BE2C (cell line): Measurements from ENCODE around the gene TMEM116. TPM values are rescaled to one million over a fixed set of nuclear protein-coding genes. Genes with fewer than 3 reads are reported as not detected.
"Not testable (repeated sequence)": the region's sequence is repeated elsewhere in the genome, so short reads cannot be mapped to it uniquely, and the experiment has no call there.

Source experiments
- DNase-seq: peaks from one replicate; pipeline ENCODE4 v3.0.0-alpha.2; 2020
- H3K27me3 ChIP-seq: fragments of 250-450 bp; sonication (Bioruptor Pico); 2 replicates; pipeline ENCODE4 v1.5.1; 2020; ENCODE audit warnings: mild to moderate bottlenecking
- H3K36me3 ChIP-seq: fragments of 250-450 bp; sonication (Bioruptor Pico); 2 replicates; pipeline ENCODE4 v1.5.1; 2020; ENCODE audit warnings: mild to moderate bottlenecking
- H3K4me1 ChIP-seq: fragments of 250-450 bp; sonication (Bioruptor Pico); 2 replicates; pipeline ENCODE4 v1.5.1; 2020
- H3K4me3 ChIP-seq: 2 replicates; pipeline ENCODE4 v1.5.1; 2011; ENCODE audit warnings: low read depth, low read length
- H3K9me3 ChIP-seq: fragments of 250-450 bp; sonication (Bioruptor Pico); 2 replicates; pipeline ENCODE4 v1.5.1; 2020
- polyA plus RNA-seq: library from polyadenylated mRNA; unstranded; fragments of >200 nt; gene quantifications from one replicate; pipeline ENCODE4 v1.2.1, GENCODE V29; 2012; ENCODE audit warnings: low read depth, missing spikeins; ENCODE audit not compliant: insufficient read length, insufficient read depth
- TF ChIP-seq, protein P1 (sequence below): IDR thresholded peaks from 2 replicates; pipeline ENCODE4 v1.5.1; 2012; ENCODE audit warnings: mild to moderate bottlenecking, low read depth, low read length

The TMEM116 gene
- polyA plus RNA-seq: 3.9 TPM

DNA sequence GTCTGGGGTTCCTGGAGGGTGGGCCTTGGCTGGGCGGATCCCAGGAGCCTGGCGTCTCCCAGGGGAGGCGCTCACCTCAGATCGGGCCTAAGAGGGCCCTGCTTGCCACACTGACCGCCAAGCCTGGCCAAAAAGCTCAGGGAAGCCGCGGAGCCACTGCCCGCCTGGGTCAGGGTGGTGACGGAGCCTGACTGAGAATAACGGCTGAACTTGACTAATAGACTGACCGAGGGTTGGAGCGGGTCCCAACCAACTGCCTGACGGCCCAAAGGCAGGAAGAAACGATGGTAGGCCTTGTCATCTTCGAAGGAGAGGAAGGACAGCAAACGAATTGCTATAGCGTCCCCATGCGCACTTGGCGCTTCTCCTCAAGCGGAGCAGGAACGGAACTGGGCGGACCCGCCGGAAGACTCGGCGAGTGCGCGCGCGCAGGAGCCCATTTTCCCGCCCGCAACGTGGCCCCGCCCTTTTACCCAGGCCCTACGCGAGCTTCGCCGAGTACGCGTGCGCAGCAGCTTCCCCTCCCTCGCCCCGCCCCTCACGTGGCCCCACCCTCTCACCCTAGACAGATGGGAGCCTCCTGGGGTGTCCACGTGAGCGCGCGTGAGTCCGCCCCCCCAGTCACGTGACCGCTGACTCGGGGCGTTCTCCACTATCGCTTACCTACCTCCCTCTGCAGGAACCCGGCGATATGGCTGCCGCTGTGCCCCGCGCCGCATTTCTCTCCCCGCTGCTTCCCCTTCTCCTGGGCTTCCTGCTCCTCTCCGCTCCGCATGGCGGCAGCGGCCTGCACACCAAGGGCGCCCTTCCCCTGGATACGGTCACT lies at the start of gene TMEM116, which contains the start of gene ERP29:
Gene TMEM116, minus strand, starts transcription at position 391 of the 826 bp plus-strand sequence. CDS start 7,895 bp downstream, outside the sequence.
Gene ERP29, plus strand, starts transcription at position 652 of the 826 bp plus-strand sequence. Its CDS starts 40 bp downstream, at position 692.
- H3K4me1 ChIP-seq: no peaks in the 10 kb centered on the region
- H3K27me3 ChIP-seq: no peaks in the 10 kb centered on the region
- H3K9me3 ChIP-seq: no peaks in the 10 kb centered on the region
- TF ChIP-seq, protein P1, sequence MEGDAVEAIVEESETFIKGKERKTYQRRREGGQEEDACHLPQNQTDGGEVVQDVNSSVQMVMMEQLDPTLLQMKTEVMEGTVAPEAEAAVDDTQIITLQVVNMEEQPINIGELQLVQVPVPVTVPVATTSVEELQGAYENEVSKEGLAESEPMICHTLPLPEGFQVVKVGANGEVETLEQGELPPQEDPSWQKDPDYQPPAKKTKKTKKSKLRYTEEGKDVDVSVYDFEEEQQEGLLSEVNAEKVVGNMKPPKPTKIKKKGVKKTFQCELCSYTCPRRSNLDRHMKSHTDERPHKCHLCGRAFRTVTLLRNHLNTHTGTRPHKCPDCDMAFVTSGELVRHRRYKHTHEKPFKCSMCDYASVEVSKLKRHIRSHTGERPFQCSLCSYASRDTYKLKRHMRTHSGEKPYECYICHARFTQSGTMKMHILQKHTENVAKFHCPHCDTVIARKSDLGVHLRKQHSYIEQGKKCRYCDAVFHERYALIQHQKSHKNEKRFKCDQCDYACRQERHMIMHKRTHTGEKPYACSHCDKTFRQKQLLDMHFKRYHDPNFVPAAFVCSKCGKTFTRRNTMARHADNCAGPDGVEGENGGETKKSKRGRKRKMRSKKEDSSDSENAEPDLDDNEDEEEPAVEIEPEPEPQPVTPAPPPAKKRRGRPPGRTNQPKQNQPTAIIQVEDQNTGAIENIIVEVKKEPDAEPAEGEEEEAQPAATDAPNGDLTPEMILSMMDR: peak; percentile 48
- peak; percentile 100 for DNase-seq
- H3K4me3 ChIP-seq: peak within 1 kb of the TSS; percentile 78
- H3K36me3 ChIP-seq: peaks cover 17% of the 10 kb centered on the region

DNA sequence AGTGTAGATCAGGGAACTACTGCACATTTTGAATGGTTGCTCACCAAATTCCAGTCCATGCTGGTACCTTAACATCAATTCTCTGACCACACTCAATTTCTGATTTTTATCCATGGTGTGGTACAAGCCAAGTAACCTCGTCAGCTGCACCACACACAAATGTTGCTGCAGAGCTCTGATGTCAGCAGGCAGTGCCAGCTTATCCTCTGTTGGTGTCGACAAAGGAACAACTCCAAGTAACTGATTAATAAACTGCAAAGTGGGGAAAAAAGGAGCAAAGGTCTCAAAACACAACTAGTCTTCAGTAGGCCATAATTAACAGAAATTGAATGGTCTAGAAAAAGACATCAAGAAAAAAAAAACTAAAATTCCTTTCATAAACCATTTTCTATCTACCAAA lies 48.2 kb upstream of the TMEM116 start:
- H3K36me3 ChIP-seq: peaks cover 92% of the 10 kb centered on the region
- no peak for DNase-seq
- H3K4me1 ChIP-seq: no peaks in the 10 kb centered on the region
- H3K27me3 ChIP-seq: no peaks in the 10 kb centered on the region
- no peaks in the 10 kb centered on the region for H3K9me3 ChIP-seq
- H3K4me3 ChIP-seq: no peak overlapping the region
- TF ChIP-seq, protein P1: no peak

DNA sequence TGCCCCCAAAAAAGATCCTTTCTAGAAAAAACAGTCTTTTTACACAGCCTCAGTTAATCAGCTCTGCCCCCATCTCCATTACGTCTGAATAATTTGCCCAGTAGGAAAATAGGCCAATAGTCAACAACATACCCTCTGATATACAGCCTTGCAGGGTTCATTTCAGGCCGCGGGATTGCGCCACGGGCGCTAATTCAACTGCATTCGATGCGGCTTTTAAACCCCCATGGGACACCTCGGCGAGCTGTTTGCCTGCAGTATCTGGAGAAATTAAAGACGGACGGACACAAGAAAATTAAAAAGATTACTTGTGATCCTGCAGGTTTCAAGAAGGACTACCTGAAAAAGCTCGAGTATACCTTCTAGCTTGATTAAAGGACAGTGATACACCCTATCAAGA lies 36.4 kb upstream of the TMEM116 start:
- Histone ChIP-seq H3K9me3 (no peaks in the 10 kb centered on the region), H3K27me3 (no peaks in the 10 kb centered on the region), H3K4me3 (no peak overlapping the region), H3K36me3 (peaks cover 91% of the 10 kb centered on the region), H3K4me1 (no peaks in the 10 kb centered on the region)
- no peak for DNase-seq
- TF ChIP-seq, protein P1: no peak

DNA sequence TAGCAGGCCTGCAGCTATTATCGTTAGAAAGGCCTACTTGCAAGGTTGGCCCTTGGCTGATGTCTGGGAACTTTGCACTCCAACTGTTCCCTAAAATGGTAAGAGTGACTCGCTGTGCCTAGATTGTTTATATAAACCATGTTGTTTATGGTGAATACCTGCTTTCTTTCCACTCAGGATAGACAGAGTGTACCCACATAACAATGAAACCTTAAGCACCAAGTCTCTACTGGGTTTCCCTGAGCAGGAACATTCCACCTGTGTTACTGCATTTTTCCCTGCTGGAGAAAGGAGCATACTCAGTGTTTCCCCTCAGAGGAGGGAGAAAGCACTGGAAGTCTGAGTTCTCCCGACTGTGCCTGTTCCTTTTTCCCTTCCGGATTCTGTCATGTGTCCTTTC lies 33.0 kb upstream of the TMEM116 start:
- Histone ChIP-seq H3K9me3 (no peaks in the 10 kb centered on the region), H3K4me3 (no peak overlapping the region), H3K36me3 (peaks cover 92% of the 10 kb centered on the region), H3K27me3 (no peaks in the 10 kb centered on the region), H3K4me1 (no peaks in the 10 kb centered on the region)
- TF ChIP-seq, protein P1: no peak
- DNase-seq: no peak

DNA sequence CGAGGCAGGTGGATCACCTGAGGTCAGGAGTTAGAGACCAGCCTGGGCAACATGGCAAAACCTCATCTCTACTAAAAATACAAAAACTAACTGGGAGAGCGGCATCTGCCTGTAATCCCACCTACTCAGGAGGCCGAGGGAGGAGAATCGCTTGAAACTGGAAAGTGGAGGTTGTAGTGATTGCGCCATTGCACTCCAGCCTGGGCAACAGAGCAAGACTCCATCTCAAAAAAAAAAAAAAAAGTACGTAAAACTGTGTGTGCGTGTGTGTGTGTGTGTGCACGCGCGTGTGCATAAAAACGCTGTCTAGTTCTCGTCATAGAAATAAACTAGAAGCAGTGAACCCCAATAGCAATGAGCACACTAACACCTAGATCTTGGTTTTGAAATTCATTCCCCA lies 23.6 kb upstream of the TMEM116 start:
- peaks cover 85% of the 10 kb centered on the region for H3K36me3 ChIP-seq

DNA sequence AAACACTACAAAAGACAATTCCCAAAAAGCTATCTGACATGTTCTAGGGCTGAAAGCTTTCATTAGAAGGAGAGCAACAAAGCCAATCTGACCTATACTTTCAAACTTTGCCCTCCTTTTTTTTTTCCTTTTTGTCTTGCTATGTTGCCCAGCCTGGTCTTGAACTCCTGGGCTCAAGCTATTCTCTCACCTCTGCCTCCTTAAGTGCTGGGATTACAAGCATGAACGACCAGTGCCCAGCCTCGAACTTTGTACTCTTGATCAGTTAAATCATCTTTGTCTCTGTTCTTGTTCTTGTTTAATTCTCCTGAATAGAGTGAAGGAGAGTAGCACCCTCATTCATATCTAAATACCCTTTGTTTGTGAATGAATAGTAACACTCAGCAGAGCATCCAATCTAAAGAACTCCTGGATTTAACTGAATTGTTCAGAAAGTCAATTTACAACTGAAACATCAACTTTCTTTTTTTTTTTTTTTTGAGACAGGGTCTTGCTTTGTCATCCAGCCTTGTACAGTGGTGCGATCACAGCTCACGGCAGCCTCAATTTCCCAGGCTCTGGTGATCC lies 22.3 kb upstream of the TMEM116 start:
- Histone ChIP-seq H3K4me3 (no peak overlapping the region), H3K27me3 (no peaks in the 10 kb centered on the region), H3K4me1 (no peaks in the 10 kb centered on the region; the same call in 1 of the 2 replicates), H3K9me3 (no peaks in the 10 kb centered on the region), H3K36me3 (peaks cover 86% of the 10 kb centered on the region)
- TF ChIP-seq, protein P1: no peak
- DNase-seq: no peak

More for the DNA sequence above, 23.6 kb upstream of the TMEM116 start:
- not testable (repeated sequence) for H3K27me3 ChIP-seq, DNase-seq, H3K4me3 ChIP-seq, H3K9me3 ChIP-seq, H3K4me1 ChIP-seq
